ENCODE measurements around the gene PVALB.

The PVALB gene

DNA sequence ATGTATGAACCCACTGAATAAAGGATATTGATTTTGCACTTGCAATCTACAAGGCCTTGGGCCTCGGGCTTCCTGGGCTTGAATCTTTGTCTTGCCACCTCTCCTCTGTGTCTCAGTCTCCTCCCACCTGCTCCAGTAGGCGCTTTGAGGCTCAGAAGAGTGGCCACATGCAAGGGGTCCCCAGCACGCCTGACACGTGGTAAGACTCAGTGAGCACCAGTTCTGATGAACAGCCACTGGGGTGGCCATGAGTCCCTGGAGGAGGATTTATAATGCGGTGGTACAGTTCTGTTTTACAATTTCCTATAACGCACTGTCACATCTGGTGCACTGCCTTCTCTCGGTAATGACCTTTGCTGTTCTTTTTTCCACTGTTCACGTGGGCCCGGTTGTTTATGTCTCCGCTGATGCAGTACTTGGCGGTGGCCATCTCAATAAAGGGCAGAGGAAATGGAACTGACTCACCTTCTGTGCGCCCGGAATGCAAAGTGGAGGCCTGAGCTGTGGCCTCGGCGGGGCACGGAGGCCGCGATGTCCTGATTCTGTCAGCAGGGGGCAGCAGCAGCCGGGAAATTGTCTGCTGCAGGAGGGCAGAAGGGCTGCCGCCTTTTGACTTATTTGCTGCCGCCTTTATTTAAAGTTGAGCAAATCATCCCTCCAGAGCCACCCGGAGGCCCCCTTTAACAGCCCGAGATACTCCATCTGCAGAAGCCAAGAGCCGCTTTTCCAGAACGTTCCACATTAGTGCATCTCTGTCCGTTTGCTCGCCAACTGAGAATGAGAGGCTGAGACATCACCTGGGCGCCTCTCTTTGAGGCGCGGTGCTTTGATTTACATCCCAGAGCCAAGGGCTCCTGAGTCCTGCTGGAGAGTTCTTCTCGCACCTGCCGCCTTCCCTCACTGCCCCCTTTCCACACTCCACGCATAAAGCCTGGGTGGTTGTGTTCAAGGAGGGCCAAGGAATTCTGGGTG, 34.9 kb downstream of the PVALB start:
- no peak overlapping the region for H3K27ac ChIP-seq
- TF ChIP-seq, protein P1, sequence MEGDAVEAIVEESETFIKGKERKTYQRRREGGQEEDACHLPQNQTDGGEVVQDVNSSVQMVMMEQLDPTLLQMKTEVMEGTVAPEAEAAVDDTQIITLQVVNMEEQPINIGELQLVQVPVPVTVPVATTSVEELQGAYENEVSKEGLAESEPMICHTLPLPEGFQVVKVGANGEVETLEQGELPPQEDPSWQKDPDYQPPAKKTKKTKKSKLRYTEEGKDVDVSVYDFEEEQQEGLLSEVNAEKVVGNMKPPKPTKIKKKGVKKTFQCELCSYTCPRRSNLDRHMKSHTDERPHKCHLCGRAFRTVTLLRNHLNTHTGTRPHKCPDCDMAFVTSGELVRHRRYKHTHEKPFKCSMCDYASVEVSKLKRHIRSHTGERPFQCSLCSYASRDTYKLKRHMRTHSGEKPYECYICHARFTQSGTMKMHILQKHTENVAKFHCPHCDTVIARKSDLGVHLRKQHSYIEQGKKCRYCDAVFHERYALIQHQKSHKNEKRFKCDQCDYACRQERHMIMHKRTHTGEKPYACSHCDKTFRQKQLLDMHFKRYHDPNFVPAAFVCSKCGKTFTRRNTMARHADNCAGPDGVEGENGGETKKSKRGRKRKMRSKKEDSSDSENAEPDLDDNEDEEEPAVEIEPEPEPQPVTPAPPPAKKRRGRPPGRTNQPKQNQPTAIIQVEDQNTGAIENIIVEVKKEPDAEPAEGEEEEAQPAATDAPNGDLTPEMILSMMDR (IDR thresholded peaks at IDR 0.05), result peak; percentile 95
- TF ChIP-seq ZFX (IDR thresholded peaks at IDR 0.05; ENCODE audit: borderline replicate concordance), result no peak

DNA sequence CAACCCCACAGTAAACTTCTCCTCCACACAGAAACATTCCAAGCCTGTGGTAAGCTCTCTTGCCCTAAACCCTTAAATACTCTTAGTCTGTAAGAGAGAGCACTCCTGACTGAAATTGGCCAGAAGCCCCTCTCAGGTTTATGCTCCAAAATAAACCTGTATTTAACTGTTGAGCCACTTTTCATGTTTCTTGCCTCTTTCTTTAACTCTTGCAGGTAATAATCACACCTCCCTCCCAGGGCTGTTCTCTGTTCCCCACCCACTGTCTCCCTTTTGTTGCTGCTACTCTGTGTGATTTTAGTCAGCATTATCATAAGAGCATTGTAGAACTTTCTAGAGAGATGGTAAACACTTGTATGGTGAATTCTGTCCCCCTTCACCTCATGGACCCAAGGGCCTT, 38.8 kb downstream of the PVALB start:
- no peak overlapping the region for H3K27ac ChIP-seq
- TF ChIP-seq, protein P1 (IDR thresholded peaks at IDR 0.05), result no peak
- TF ChIP-seq ZFX (IDR thresholded peaks at IDR 0.05; ENCODE audit: borderline replicate concordance), result no peak

DNA sequence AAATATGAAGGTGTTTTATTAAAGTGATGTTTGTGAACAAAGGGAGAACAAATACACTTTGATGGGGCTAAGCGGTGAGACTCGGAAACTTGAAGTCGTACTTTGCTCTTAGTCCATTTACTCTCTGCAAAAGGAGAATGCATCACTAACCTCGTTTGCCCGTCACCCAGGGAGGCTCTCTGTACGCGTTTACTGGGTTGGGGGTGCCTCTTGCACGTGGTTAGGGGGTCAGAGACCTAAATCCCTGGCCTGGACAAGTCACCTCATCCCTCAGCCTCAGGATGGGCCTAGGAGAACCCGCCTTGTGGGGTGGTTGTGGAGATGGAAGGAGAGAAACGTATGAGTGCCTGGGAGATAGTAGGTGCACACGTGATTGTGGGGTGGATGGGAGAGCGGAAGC, 40.1 kb downstream of the PVALB start:
- peak overlapping the region; percentile 52 for H3K27ac ChIP-seq
- TF ChIP-seq ZFX (IDR thresholded peaks at IDR 0.05; ENCODE audit: borderline replicate concordance), result no peak
- TF ChIP-seq, protein P1 (IDR thresholded peaks at IDR 0.05), result no peak

DNA sequence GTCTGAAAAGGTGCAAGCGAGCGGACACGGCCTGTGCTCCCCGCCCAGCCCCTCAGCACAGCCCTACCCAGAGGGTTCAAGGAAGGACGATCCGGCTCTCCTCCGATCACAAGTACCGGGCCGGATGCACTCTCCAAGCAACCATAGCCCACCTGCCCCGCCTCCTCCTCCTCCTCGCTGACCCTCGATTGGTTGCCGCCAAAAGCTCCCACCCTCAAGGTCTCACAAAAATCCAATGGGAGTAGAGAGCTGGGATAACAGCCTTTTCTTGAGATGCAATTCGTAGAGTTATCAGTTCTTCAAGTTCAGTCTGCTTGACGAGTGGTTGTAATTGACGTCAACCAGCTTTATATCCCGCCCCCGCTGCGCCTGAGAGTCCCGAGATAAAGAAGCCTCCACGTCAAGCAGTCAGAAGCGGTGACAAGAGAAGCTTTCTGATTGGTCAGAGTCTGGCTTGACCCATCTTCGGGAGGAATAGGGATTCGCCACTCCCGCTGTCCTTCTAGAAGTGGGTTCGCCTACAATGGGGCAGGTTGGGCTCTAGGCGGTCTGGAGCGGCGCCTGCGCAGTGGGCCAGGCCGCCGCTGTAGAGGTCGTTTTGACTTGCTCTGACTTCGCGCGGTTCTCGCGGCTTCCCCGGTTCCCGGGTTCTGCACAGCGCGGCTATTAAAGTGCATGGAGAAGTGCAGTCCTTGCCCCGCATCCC, 40.7 kb downstream of the PVALB start, which contains the start of gene IFT27:
Gene IFT27 (minus strand): TSS at position 156 of the 706 bp plus-strand sequence. CDS start 412 bp downstream, outside the sequence.
- TF ChIP-seq, protein P1 (IDR thresholded peaks at IDR 0.05), result no peak
- TF ChIP-seq ZFX (IDR thresholded peaks at IDR 0.05; ENCODE audit: borderline replicate concordance), result no peak
- H3K27ac ChIP-seq, result peak within 1 kb of the TSS; percentile 52

DNA sequence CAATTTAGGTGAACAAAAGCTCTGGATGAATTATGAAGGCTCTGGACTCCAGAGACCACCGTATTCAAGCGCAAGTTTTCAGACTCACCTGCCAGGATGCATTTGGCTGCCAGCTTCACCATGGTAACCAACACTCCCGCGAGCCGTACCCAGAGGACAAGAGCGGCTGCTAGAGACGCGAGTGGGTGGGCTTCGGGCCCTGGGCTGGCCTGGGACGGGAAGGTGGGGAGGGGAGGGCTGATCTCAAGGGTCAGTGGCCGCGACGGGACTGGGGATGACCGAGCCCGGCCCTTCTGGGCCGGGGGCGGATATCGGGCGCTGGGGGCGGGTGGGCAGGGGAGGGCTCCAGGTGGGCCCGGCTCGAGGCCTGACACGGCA, 41.3 kb downstream of the PVALB start:
- peak overlapping the region; percentile 40 for H3K27ac ChIP-seq
- TF ChIP-seq, protein P1 (IDR thresholded peaks at IDR 0.05), result no peak
- no peak for TF ChIP-seq ZFX (IDR thresholded peaks at IDR 0.05; ENCODE audit: borderline replicate concordance)

- TF ChIP-seq, protein P1 (IDR thresholded peaks at IDR 0.05), result peak; percentile 64
- TF ChIP-seq ZFX (IDR thresholded peaks at IDR 0.05; ENCODE audit: borderline replicate concordance), result no peak
- no peak overlapping the region for H3K27ac ChIP-seq
Measured at GRCh38 chr22:36773935-36774334, 42.9 kb downstream of the PVALB start.

All from 22Rv1 (cell line).